Astrocyte of the cerebellum (primary cell): Measurements from ENCODE around the gene MARCOL.

Experiments
- DNase-seq: peaks from one replicate; pipeline ENCODE4 v3.0.0-alpha.2; 2011; ENCODE audit warnings: low read depth
- H3K4me3 ChIP-seq: 2 replicates; pipeline ENCODE4 v1.5.1; 2011; ENCODE audit warnings: mild to moderate bottlenecking, low read depth, low read length, moderate library complexity
- in situ Hi-C: cut with HindIII; loops from 2 replicates; pipeline ENCODE4 v1.10.0; 2017; ENCODE audit warnings: low sequenced_read_pairs
- TF ChIP-seq, protein P1 (sequence below): IDR thresholded peaks from 2 replicates; pipeline ENCODE4 v1.5.1; 2012; ENCODE audit warnings: low read length, low read depth, moderate library complexity, mild to moderate bottlenecking; ENCODE audit errors: missing control alignments

MARCOL gene

GRCh38 chr5:148290271-148291195 is 52.2 kb downstream of the MARCOL start:
- in situ Hi-C loops = no loop called here
- no peak overlapping the region for H3K4me3 ChIP-seq
- no peak for DNase-seq
- TF ChIP-seq, protein P1, sequence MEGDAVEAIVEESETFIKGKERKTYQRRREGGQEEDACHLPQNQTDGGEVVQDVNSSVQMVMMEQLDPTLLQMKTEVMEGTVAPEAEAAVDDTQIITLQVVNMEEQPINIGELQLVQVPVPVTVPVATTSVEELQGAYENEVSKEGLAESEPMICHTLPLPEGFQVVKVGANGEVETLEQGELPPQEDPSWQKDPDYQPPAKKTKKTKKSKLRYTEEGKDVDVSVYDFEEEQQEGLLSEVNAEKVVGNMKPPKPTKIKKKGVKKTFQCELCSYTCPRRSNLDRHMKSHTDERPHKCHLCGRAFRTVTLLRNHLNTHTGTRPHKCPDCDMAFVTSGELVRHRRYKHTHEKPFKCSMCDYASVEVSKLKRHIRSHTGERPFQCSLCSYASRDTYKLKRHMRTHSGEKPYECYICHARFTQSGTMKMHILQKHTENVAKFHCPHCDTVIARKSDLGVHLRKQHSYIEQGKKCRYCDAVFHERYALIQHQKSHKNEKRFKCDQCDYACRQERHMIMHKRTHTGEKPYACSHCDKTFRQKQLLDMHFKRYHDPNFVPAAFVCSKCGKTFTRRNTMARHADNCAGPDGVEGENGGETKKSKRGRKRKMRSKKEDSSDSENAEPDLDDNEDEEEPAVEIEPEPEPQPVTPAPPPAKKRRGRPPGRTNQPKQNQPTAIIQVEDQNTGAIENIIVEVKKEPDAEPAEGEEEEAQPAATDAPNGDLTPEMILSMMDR = peak; percentile 56
